K562 (cell line): ENCODE data around the gene ARHGAP9. TPM values are rescaled to one million over a fixed set of nuclear protein-coding genes. Genes with fewer than 3 reads are reported as not detected.

Experiments used
- COPS2 ChIP-seq: fragments of 450-650 bp; conservative IDR thresholded peaks from 2 replicates; pipeline ENCODE4 v1.6.1; 2016; ENCODE audit warnings: mild to moderate bottlenecking, moderate library complexity
- ELF1 ChIP-seq: fragments of 200-800 bp; sonication (Bioruptor generic); IDR thresholded peaks from 2 replicates; pipeline ENCODE4 v1.6.1; 2016; ENCODE audit warnings: missing genetic modification characterization, missing compliant biosample characterization
- HDAC1 ChIP-seq, 2 experiments: fragments of 450-650 bp; IDR thresholded peaks; 2 replicates each; pipeline ENCODE4 v1.6.1; 2016 to 2017; ENCODE audit warnings: inconsistent platforms in 1 of 2, mild to moderate bottlenecking in 1 of 2, moderate library complexity in 1 of 2
- MEIS2 ChIP-seq: fragments of 450-650 bp; IDR thresholded peaks from 2 replicates; pipeline ENCODE4 v1.6.1; 2014; ENCODE audit warnings: mild to moderate bottlenecking; ENCODE audit not compliant: partially characterized antibody
- NCOA2 ChIP-seq, 2 experiments: fragments of 450-650 bp; IDR thresholded peaks; 2 replicates each; pipeline ENCODE4 v1.6.1; 2018; ENCODE audit warnings: mild to moderate bottlenecking in 2 of 2, moderate library complexity in 1 of 2; ENCODE audit not compliant: partially characterized antibody in 2 of 2
- NFIX ChIP-seq: fragments of 250-450 bp; sonication (Bioruptor Pico); IDR thresholded peaks from 2 replicates; pipeline ENCODE4 v1.4.0; 2020; ENCODE audit warnings: low read depth, mild to moderate bottlenecking, moderate library complexity
- PHB ChIP-seq: fragments of 250-450 bp; sonication (Bioruptor Pico); IDR thresholded peaks from 2 replicates; pipeline ENCODE4 v1.5.0; 2021
- POLR2AphosphoS5 ChIP-seq: IDR thresholded peaks from 2 replicates; pipeline ENCODE4 v1.6.1; 2011; ENCODE audit warnings: mild to moderate bottlenecking, low read depth, low read length, moderate library complexity; ENCODE audit not compliant: control insufficient read depth, insufficient read depth
- SOX6 ChIP-seq: fragments of 450-650 bp; IDR thresholded peaks from 2 replicates; pipeline ENCODE4 v1.6.1; 2014; ENCODE audit warnings: mild to moderate bottlenecking
- TOE1 ChIP-seq, 2 experiments: fragments of 450-650 bp in 1 of 2; sonication (generic) in 1 of 2; formaldehyde crosslinking in 1 of 2; IDR thresholded peaks; 2 replicates each; pipeline versions ENCODE4 v1.7.1 to v1.8.0; 2016 to 2022; ENCODE audit warnings: borderline replicate concordance in 2 of 2, mild to moderate bottlenecking in 2 of 2, antibody characterized with exemption in 1 of 2, inconsistent platforms in 1 of 2, low read depth in 1 of 2, missing genetic modification reagents in 1 of 2, moderate library complexity in 1 of 2
- polyA plus RNA-seq, 8 experiments: library from polyadenylated mRNA; depleted of rRNA in 4 of 8; stranded (reverse) in 5 of 8; unstranded in 3 of 8; fragments of >200 nt; fragmentation: Nextera tagmentation in 2 of 8; fragmentation: Illumina TruSeq in 1 of 8; extraction: Ambion mirVana in 2 of 8; extraction: Trizol in 1 of 8; gene quantifications; 2 replicates each; pipeline versions ENCODE4 v1.2.1 to v1.2.3, GENCODE V29; 2011 to 2014; ENCODE audit warnings: inconsistent platforms in 1 of 8, missing spikeins in 1 of 8
- total RNA-seq, 7 experiments: library from RNA; depleted of rRNA in 6 of 7; stranded (reverse); fragments of >200 nt in 6 of 7; fragmentation: Illumina TruSeq in 2 of 7; extraction: Trizol in 2 of 7; gene quantifications; 2 replicates each; pipeline versions ENCODE4 v1.2.1 to v1.2.3, GENCODE V29; 2011 to 2021; ENCODE audit warnings: low replicate concordance in 1 of 7
- TF ChIP-seq, protein P1 (sequence below): fragments of 450-650 bp; conservative IDR thresholded peaks from 2 replicates; pipeline ENCODE4 v1.6.1; 2016; ENCODE audit warnings: missing genetic modification characterization, low read depth, mild to moderate bottlenecking, control low read depth, missing compliant biosample characterization
- TF ChIP-seq, protein P2 (sequence below): fragments of 250-450 bp; sonication (Bioruptor Pico); IDR thresholded peaks from 2 replicates; pipeline ENCODE4 v1.9.0; 2021; ENCODE audit warnings: mild to moderate bottlenecking
- TF ChIP-seq, protein P3 (sequence below): fragments of 450-650 bp; IDR thresholded peaks from 2 replicates; pipeline ENCODE4 v1.6.1; 2017; ENCODE audit warnings: antibody characterized with exemption, mild to moderate bottlenecking
- TF ChIP-seq, protein P4 (sequence below): fragments of 450-650 bp; formaldehyde crosslinking; IDR thresholded peaks from 2 replicates; pipeline ENCODE4 v1.4.0; 2022; ENCODE audit warnings: missing genetic modification characterization
- TF ChIP-seq, protein P5 (sequence below): fragments of 250-450 bp; sonication (Bioruptor Pico); IDR thresholded peaks from 2 replicates; pipeline ENCODE4 v1.8.0; 2021; ENCODE audit warnings: mild to moderate bottlenecking, moderate library complexity
- TF ChIP-seq, protein P6 (sequence below), 3 experiments: IDR thresholded peaks in 2 of 3; conservative IDR thresholded peaks in 1 of 3; 2 replicates each; pipeline ENCODE4 v1.5.1; 2011 to 2012; ENCODE audit warnings: low read length in 3 of 3, mild to moderate bottlenecking in 3 of 3, control low read depth in 2 of 3, improper control_type of control experiment in 1 of 3, inconsistent platforms in 1 of 3, low read depth in 1 of 3, mixed read lengths in 1 of 3, moderate library complexity in 1 of 3; ENCODE audit not compliant: insufficient read depth in 2 of 3

Gene ARHGAP9
- total and polyA plus RNA-seq, 9 of the 15 experiments (the other 6 are each of a cell fraction or from before 2014, with no cell fraction given): 1.5 to 10.2 (median 5.1) TPM

DNA sequence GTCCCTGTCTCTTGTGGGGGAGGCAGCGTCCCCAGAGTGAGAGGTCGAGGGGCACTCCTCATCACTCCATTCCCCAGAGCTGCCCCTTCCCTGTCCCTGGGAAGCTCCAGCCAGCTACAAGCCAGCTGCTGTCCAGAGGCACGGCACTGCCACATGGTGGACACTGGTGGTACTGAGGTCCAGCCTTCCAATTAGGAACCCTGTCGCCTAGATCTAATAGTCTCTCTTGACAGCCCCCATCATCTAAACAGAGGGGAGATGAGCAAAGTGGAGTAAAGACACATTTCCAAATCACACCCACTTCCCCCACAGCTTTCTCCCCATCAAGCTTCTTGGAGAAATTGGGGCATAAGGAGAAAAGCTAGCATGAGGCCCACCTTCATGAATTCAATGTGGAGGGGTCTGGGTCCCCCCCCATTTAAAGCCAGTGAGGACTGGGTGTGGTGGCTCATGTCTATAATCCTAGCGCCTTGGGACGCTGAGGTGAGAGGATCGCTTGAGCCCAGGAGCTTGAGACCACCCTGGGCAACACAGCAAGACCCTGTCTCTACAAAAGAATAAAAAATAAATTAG lies 26.6 kb downstream of the ARHGAP9 start (continued):
- TF ChIP-seq, protein P1, sequence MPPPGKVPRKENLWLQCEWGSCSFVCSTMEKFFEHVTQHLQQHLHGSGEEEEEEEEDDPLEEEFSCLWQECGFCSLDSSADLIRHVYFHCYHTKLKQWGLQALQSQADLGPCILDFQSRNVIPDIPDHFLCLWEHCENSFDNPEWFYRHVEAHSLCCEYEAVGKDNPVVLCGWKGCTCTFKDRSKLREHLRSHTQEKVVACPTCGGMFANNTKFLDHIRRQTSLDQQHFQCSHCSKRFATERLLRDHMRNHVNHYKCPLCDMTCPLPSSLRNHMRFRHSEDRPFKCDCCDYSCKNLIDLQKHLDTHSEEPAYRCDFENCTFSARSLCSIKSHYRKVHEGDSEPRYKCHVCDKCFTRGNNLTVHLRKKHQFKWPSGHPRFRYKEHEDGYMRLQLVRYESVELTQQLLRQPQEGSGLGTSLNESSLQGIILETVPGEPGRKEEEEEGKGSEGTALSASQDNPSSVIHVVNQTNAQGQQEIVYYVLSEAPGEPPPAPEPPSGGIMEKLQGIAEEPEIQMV (tag): no peak
- no peak for TF ChIP-seq NCOA2 (IDR thresholded peaks at IDR 0.05; ENCODE audit: partially characterized antibody in 2 of 2)
- TF ChIP-seq, protein P2, sequence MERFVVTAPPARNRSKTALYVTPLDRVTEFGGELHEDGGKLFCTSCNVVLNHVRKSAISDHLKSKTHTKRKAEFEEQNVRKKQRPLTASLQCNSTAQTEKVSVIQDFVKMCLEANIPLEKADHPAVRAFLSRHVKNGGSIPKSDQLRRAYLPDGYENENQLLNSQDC (CRISPR knock-in tag): no peak
- TF ChIP-seq MEIS2: no peak
- TF ChIP-seq PHB (CRISPR knock-in tag): no peak
- TF ChIP-seq, protein P3, sequence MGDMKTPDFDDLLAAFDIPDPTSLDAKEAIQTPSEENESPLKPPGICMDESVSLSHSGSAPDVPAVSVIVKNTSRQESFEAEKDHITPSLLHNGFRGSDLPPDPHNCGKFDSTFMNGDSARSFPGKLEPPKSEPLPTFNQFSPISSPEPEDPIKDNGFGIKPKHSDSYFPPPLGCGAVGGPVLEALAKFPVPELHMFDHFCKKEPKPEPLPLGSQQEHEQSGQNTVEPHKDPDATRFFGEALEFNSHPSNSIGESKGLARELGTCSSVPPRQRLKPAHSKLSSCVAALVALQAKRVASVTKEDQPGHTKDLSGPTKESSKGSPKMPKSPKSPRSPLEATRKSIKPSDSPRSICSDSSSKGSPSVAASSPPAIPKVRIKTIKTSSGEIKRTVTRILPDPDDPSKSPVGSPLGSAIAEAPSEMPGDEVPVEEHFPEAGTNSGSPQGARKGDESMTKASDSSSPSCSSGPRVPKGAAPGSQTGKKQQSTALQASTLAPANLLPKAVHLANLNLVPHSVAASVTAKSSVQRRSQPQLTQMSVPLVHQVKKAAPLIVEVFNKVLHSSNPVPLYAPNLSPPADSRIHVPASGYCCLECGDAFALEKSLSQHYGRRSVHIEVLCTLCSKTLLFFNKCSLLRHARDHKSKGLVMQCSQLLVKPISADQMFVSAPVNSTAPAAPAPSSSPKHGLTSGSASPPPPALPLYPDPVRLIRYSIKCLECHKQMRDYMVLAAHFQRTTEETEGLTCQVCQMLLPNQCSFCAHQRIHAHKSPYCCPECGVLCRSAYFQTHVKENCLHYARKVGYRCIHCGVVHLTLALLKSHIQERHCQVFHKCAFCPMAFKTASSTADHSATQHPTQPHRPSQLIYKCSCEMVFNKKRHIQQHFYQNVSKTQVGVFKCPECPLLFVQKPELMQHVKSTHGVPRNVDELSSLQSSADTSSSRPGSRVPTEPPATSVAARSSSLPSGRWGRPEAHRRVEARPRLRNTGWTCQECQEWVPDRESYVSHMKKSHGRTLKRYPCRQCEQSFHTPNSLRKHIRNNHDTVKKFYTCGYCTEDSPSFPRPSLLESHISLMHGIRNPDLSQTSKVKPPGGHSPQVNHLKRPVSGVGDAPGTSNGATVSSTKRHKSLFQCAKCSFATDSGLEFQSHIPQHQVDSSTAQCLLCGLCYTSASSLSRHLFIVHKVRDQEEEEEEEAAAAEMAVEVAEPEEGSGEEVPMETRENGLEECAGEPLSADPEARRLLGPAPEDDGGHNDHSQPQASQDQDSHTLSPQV: 0 out of 2 replicates have a peak, but pooled peaks have one; percentile 8
- TF ChIP-seq ELF1 (tag): no peak
- TF ChIP-seq, protein P4, sequence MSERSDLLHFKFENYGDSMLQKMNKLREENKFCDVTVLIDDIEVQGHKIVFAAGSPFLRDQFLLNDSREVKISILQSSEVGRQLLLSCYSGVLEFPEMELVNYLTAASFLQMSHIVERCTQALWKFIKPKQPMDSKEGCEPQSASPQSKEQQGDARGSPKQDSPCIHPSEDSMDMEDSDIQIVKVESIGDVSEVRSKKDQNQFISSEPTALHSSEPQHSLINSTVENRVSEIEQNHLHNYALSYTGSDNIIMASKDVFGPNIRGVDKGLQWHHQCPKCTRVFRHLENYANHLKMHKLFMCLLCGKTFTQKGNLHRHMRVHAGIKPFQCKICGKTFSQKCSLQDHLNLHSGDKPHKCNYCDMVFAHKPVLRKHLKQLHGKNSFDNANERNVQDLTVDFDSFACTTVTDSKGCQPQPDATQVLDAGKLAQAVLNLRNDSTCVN (CRISPR knock-in tag): no peak
- TF ChIP-seq TOE1 (IDR thresholded peaks at IDR 0.05; ENCODE audit: borderline replicate concordance): no peak
- no peak for TF ChIP-seq TOE1 (CRISPR knock-in tag; IDR thresholded peaks at IDR 0.05; ENCODE audit: borderline replicate concordance, low read depth)
- no peak for TF ChIP-seq COPS2
- TF ChIP-seq SOX6: no peak
- TF ChIP-seq POLR2AphosphoS5: no peak
- TF ChIP-seq NFIX (CRISPR knock-in tag): no peak
- TF ChIP-seq, protein P5, sequence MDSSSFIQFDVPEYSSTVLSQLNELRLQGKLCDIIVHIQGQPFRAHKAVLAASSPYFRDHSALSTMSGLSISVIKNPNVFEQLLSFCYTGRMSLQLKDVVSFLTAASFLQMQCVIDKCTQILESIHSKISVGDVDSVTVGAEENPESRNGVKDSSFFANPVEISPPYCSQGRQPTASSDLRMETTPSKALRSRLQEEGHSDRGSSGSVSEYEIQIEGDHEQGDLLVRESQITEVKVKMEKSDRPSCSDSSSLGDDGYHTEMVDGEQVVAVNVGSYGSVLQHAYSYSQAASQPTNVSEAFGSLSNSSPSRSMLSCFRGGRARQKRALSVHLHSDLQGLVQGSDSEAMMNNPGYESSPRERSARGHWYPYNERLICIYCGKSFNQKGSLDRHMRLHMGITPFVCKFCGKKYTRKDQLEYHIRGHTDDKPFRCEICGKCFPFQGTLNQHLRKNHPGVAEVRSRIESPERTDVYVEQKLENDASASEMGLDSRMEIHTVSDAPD (CRISPR knock-in tag): no peak
- TF ChIP-seq, protein P6, sequence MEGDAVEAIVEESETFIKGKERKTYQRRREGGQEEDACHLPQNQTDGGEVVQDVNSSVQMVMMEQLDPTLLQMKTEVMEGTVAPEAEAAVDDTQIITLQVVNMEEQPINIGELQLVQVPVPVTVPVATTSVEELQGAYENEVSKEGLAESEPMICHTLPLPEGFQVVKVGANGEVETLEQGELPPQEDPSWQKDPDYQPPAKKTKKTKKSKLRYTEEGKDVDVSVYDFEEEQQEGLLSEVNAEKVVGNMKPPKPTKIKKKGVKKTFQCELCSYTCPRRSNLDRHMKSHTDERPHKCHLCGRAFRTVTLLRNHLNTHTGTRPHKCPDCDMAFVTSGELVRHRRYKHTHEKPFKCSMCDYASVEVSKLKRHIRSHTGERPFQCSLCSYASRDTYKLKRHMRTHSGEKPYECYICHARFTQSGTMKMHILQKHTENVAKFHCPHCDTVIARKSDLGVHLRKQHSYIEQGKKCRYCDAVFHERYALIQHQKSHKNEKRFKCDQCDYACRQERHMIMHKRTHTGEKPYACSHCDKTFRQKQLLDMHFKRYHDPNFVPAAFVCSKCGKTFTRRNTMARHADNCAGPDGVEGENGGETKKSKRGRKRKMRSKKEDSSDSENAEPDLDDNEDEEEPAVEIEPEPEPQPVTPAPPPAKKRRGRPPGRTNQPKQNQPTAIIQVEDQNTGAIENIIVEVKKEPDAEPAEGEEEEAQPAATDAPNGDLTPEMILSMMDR (IDR thresholded peaks at IDR 0.05 in 2 of 3, conservative IDR thresholded peaks at IDR 0.05 in 1 of 3; ENCODE audit: insufficient read depth in 2 of 3, low read depth in 1 of 3, low read length in 3 of 3): peak; percentile 95 to 98 (median 96)
- no peak for TF ChIP-seq HDAC1 (IDR thresholded peaks at IDR 0.05)
